ENCODE measurements around the gene TMEM97. TPM values are rescaled to one million over a fixed set of nuclear protein-coding genes. Genes with fewer than 3 reads are reported as not detected.

TMEM97 gene
- total and polyA plus RNA-seq, 9 of the 15 experiments (the other 6 are each of a cell fraction or from before 2014, with no cell fraction given) = 34.6 to 121 (median 76.0) TPM

- TF ChIP-seq NFE2 (IDR thresholded peaks at IDR 0.05; ENCODE audit: low read depth) = no peak
- TF ChIP-seq NEUROD1 (IDR thresholded peaks at IDR 0.05; ENCODE audit: borderline replicate concordance, low read depth, low read length, partially characterized antibody) = peak; percentile 75
- no peak for TF ChIP-seq ZMIZ1 (IDR thresholded peaks at IDR 0.05; ENCODE audit: low read depth in 2 of 2, low read length in 2 of 2)
- no peak for TF ChIP-seq ZNF609 (CRISPR knock-in tag; IDR thresholded peaks at IDR 0.05; ENCODE audit: borderline replicate concordance)
- TF ChIP-seq SNAPC5 (CRISPR knock-in tag; IDR thresholded peaks at IDR 0.05) = no peak
- no peak for TF ChIP-seq SRSF7 (optimal IDR thresholded peaks at IDR 0.05; ENCODE audit: low read depth, low read length)
- TF ChIP-seq MNT (conservative IDR thresholded peaks at IDR 0.05) = peak; percentile 84 to 95
- no peak for TF ChIP-seq ZNF12 (CRISPR knock-in tag; IDR thresholded peaks at IDR 0.05)
- peak; percentile 92 for TF ChIP-seq ZNF175 (CRISPR knock-in tag; IDR thresholded peaks at IDR 0.05; ENCODE audit: low read depth)
- TF ChIP-seq HMGXB4 (CRISPR knock-in tag; IDR thresholded peaks at IDR 0.05) = no peak
- no peak for TF ChIP-seq RUNX1 (IDR thresholded peaks at IDR 0.05; ENCODE audit: low read depth)
- no peak for TF ChIP-seq ZNF445 (CRISPR knock-in tag; IDR thresholded peaks at IDR 0.05; ENCODE audit: low read depth)
- no peak for TF ChIP-seq COPS2 (conservative IDR thresholded peaks at IDR 0.05)
- no peak for TF ChIP-seq CEBPB (tag; IDR thresholded peaks at IDR 0.05)
- TF ChIP-seq ZFP36 (IDR thresholded peaks at IDR 0.05; ENCODE audit: low read depth, low read length, partially characterized antibody) = no peak
Observed at GRCh38 chr17:28335201-28335958, 16.4 kb downstream of the TMEM97 start, which contains the start of the genes IFT20 and TNFAIP1 (continued).

All from K562 (cell line).